ENCODE data around the gene YES1. TPM values are rescaled to one million over a fixed set of nuclear protein-coding genes. Genes with fewer than 3 reads are reported as not detected.

The YES1 gene
- total RNA-seq, 4 donors from 2014 or later: 75.2 to 149 (median 108) TPM

DNA sequence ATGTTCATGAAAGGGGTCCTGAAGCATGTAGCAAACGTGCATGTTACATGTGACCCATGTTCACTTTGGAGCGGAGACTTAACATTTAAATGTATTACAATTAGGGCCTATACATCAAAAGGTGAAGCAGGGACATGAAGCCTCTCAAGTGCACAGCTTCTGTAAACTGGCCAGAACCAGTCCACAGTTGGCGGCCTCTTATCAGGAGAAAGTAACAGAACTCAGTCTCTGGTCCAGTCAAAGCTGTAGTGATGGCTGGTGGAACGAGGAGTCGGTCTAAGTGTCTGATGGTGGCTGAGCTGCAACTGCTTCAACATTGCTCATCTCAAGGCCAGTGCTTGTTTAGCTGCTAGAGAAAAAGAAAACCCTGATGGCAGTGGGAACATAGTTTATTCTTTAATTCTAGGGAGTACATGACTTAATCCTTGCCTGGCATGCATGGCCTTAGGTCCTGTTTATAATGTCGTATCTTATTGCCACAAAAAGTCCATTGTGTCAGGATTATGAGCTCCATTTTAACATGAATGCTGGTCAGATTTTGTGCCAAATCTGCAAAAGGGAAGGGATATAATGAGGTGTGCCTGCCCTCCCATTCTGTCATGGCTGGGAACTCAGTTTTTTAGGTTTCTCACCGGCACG, 22.2 kb upstream of the YES1 start:
- TF ChIP-seq, protein P1, sequence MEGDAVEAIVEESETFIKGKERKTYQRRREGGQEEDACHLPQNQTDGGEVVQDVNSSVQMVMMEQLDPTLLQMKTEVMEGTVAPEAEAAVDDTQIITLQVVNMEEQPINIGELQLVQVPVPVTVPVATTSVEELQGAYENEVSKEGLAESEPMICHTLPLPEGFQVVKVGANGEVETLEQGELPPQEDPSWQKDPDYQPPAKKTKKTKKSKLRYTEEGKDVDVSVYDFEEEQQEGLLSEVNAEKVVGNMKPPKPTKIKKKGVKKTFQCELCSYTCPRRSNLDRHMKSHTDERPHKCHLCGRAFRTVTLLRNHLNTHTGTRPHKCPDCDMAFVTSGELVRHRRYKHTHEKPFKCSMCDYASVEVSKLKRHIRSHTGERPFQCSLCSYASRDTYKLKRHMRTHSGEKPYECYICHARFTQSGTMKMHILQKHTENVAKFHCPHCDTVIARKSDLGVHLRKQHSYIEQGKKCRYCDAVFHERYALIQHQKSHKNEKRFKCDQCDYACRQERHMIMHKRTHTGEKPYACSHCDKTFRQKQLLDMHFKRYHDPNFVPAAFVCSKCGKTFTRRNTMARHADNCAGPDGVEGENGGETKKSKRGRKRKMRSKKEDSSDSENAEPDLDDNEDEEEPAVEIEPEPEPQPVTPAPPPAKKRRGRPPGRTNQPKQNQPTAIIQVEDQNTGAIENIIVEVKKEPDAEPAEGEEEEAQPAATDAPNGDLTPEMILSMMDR (IDR thresholded peaks at IDR 0.05): no peak
- no peak for DNase-seq (ENCODE audit: low spot score)
- ATAC-seq (ENCODE audit: low FRiP score): no peak

DNA sequence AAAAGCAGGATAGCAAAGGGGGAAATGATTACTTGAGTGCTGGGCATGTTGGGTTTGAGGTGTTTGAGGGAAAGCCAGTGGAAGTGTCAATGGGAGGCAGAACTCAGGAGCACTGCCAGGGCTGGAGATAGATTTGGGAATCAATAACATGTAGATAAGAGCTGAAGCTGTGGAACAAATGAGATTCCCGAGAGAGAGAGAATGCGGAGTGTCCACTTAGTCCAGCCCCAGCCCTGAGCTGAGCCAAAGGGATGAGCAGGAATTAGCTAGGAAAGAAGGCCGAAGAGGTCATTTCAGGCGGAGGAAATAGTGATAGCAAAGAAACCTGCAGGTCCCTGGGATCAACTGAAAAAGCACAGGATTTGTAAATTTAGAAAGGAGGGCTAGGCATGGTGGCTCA, 21.2 kb upstream of the YES1 start:
- TF ChIP-seq, protein P1 (IDR thresholded peaks at IDR 0.05): no peak
- DNase-seq (ENCODE audit: low spot score) (no peak), ATAC-seq (ENCODE audit: low FRiP score) (no peak)

DNA sequence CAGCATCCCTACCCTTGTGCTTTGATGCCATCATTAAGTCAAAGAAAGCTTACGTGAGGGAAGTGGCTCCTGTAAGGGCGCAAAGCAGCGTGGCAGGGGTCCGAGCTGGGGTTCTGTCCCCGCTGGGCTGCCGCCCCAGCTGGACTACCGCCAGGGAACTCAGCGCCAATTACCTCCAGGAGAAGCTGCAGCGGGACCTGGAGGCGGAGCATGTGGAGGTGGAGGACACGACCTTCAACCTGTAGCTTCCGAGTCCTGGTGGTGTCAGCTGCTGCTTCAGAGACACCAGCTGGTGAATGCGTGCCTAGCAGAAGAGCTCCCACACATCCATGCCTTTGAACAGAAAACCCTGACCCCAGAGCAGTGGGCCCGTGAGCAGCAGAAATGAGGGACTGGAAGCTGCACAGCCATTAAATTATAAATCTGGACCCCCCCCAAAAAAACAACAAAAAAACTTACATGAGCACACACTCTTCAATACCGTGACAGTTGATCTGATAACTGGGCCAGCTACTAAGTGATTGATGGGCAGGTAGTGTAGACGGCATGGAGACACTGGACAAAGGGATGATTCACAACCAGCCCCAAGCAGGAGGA, 20.1 kb upstream of the YES1 start:
- TF ChIP-seq, protein P1 (IDR thresholded peaks at IDR 0.05): no peak
- ATAC-seq (ENCODE audit: low FRiP score) (no peak), DNase-seq (ENCODE audit: low spot score) (no peak)

DNA sequence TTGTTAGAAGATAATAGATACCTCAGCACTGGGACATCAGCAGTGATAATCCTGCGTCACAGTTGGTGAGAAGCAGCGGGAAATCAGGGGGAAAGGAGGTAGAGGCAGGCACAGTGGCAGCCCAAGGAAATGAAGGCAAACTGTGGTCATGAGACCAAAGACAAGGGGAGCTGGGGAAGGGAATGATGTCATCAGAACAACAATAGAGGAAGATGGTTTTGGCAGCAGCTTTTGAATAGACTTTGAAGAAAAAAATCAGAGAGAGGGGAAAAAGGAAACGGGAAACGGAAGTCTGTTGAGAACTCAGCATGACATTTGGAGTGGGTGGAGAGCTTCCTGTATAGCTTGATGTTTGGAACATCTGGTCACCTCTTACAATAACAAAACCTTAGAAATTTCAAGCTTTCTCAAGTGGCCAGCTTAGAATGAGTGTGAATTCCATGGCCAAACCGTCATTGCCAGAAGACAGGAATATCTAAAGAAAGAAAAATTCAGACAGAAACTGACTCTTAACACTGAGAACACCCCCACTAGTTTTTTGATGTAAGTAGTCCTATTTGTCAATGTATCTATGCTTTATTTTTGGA, 18.4 kb upstream of the YES1 start:
- DNase-seq (ENCODE audit: low spot score): no peak
- TF ChIP-seq, protein P1 (IDR thresholded peaks at IDR 0.05): no peak
- ATAC-seq (ENCODE audit: low FRiP score): no peak

DNA sequence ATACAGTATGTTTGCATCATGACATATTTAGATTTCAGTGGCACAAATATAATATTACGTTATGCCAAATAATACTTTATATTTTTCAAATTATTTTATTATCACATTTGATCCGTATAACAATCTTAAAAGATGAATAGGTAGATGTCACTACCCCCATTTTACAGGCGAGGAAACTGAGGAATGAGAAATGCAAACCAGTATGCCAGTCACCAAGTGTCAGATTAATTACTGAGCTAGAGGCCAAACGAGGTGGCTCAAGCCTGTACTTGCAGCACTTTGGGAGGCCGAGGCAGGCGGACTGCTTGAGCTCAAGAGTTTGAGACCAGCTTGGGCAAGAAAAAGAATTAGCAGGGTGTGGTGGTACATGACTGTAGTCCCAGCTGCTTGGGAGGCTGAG, 17.4 kb upstream of the YES1 start:
- ATAC-seq (ENCODE audit: low FRiP score): no peak
- no peak for DNase-seq (ENCODE audit: low spot score)
- TF ChIP-seq, protein P1 (IDR thresholded peaks at IDR 0.05): no peak

DNA sequence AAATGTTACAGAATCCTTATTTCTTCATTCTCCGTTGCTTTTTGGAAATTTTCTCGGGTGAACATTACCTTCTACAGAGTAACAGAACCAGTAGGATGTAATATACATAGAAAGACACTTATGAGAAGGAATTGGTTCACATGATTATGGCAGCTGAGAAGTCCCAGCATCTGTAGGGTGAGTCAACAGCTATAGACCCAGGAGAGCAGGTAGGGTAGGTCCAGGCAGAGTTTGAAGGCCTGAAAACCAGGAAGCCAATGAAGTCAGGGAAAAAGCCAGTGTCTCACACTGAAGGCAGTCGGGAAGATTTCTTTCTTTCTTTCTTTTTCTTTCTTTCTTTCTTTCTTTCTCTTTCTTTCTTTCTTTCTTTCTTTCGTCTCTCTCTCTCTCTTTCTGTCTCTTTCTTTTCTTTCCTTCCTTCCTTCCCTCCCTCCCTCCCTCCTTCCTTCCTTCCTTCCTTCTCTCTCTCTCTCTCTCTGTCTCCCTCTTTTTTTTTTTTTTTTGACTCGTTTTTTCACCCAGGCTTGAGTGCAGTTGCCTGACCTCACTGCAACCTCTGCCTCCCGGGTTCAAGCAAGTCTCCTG, 15.1 kb upstream of the YES1 start:
- no peak for ATAC-seq (ENCODE audit: low FRiP score)
- DNase-seq (ENCODE audit: low spot score): no peak
- TF ChIP-seq, protein P1 (IDR thresholded peaks at IDR 0.05): no peak

Measured in omental fat pad (tissue), 4 donors.